AG09309 (cell line): ENCODE measurements around the gene ATP9A.
A peak's percentile ranks its signal among the peaks of the same experiment; 100 is the strongest.
"Not testable (repeated sequence)": the region's sequence is repeated elsewhere in the genome, so short reads cannot be mapped to it uniquely, and the experiment has no call there.

Experiments used
- DNase-seq: peaks from one replicate; pipeline ENCODE4 v3.0.0-alpha.2; 2010; ENCODE audit warnings: low read depth
- H3K4me3 ChIP-seq: 2 replicates; pipeline ENCODE4 v1.5.1; 2011; ENCODE audit warnings: mild to moderate bottlenecking, low read depth, low read length, moderate library complexity; ENCODE audit not compliant: control insufficient read depth
- CTCF ChIP-seq: IDR thresholded peaks from 2 replicates; pipeline ENCODE4 v1.5.1; 2011; ENCODE audit warnings: mild to moderate bottlenecking, low read depth, low read length, inconsistent platforms; ENCODE audit not compliant: insufficient read depth, control insufficient read depth; ENCODE audit errors: missing control alignments

Gene ATP9A

GRCh38 chr20:51647674-51648570 is 120.3 kb downstream of the ATP9A start:
- no peak overlapping the region for H3K4me3 ChIP-seq
- TF ChIP-seq CTCF, result no peak
- DNase-seq, result no peak

- H3K4me3 ChIP-seq, DNase-seq: not testable (repeated sequence)
Measured at GRCh38 chr20:51643810-51644209, 124.4 kb downstream of the ATP9A start.

DNA sequence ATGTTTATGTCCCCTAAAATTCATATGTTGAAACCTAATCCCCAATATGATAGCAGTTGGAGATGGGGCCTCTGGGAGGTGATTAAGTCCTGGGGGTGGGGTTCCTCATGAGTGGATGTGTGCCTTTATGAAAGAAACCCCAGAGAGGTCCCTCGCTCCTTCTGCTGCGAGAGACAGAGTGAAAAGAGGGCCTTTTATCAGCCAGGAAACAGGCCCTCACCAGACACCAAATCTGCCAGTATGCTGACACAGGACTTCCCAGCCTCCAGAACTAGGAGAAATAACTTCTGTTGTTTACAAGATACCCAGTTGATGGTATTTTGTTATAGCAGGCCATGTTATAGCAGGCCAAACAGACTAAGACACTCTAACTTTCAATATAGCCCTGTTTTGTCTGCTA is 124.8 kb downstream of the ATP9A start:
- H3K4me3 ChIP-seq, result no peak overlapping the region
- no peak for TF ChIP-seq CTCF
- DNase-seq, result no peak

DNA sequence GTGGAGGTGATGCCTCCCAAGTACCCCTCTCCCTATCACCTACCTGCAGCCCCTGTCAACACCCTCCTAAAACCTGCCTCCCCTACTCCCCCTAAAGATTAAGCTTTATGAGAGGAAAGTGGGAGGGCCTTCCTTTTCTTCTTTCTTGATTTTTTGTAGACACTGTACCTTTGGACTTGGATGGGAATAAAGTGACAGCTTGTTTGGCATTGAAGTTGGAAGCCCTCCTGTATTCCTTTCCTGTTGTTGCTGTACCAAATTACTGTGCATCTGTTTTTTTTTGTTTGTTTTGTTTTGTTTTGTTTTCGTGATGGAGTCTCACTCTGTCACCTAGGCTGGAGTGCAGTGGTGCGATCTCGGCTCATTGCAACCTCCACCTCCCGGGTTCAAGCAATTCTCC is 126.3 kb downstream of the ATP9A start:
- H3K4me3 ChIP-seq, result no peak overlapping the region
- no peak for TF ChIP-seq CTCF
- DNase-seq, result no peak

GRCh38 chr20:51640743-51641142 is 127.4 kb downstream of the ATP9A start:
- DNase-seq, result no peak
- H3K4me3 ChIP-seq, result no peak overlapping the region
- no peak for TF ChIP-seq CTCF

DNA sequence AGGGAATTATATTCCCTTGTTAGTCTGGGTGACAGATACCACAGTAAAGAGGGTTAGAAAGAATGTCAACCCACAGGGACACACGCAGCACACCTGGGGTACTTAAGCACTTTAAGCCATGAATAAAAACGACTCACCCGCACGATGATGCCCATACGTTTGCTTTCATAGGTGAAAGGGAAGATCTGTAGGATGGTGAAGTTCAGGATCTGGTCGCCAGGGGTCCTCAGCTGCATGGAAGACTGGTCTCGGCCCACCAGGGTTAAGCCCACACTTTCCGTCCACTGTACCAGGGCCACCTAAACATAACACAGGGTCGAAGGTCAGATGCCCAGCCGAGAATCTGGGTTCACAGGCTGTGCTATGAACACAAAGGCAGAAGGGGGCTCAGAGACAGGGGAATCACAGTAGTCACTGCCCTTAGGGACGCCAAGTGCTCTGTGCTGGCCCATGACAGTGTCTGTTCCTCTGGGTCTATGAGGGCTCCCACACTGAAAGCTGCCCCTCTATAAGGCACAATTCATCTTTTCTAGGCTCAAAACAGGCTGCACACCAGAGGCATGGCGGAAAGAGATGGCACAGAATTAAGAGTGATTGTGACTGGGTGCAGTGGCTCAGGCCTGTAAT is 128.9 kb downstream of the ATP9A start:
- H3K4me3 ChIP-seq, result no peak overlapping the region
- no peak for DNase-seq
- peak; percentile 85 for TF ChIP-seq CTCF

DNA sequence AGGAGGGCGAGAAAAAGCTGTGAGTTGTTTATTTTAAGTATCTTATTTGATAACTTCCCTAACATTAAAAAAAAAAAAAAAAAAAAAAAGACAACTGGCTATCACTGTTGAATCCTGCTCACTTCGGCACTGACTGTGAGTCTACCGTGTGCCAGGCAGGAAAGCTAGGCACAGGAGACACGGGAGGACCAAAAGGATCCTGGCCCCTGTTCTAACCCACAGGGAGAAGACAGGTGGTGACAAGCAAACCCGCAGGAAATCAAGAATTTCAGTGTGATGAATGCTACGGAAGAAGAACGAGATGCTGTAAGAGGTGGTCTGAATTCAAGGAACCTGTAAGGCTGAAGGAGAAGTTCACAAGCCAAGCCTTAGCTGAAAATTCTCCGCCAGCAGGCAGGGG is 130.9 kb downstream of the ATP9A start:
- DNase-seq, result no peak
- no peak overlapping the region for H3K4me3 ChIP-seq
- TF ChIP-seq CTCF, result no peak
